K562 (cell line): Measurements from ENCODE around the gene RPP21. TPM values are rescaled to one million over a fixed set of nuclear protein-coding genes. Genes with fewer than 3 reads are reported as not detected.
A peak's percentile ranks its signal among the peaks of the same experiment; 100 is the strongest.
"Not testable (repeated sequence)": the region's sequence is repeated elsewhere in the genome, so short reads cannot be mapped to it uniquely, and the experiment has no call there.

Source experiments
- ATAC-seq: fragments of 200-7000 bp; cut with Tn5 transposase; 3 replicates; pipeline ENCODE4 v1.9.1; 2020; ENCODE audit warnings: moderate library complexity
- BruUV-seq: library from RNA; stranded (reverse); fragments of 400-500 nt; replicated peaks from 2 replicates; lab custom pipeline; 2021; lab: Mats Ljungman, UMichigan
- CTCF ChIA-PET: fragments of 300-600 bp; formaldehyde crosslinking; extraction: SDS; loops from one replicate; lab custom pipeline; 2021; ENCODE audit warnings: low intra/inter-chr PET ratio; lab: Yijun Ruan, JAX
- POLR2A ChIA-PET: fragments of 300-600, 350-650 bp; sonication (Branson Sonifier 250); formaldehyde crosslinking; extraction: SDS; loops from one replicate; lab custom pipeline; 2021; ENCODE audit warnings: antibody characterized with exemption, inconsistent platforms; lab: Yijun Ruan, JAX
- DNase-seq, 4 experiments: peaks; one replicate each; pipeline versions ENCODE4 v3.0.0 to v3.0.0-alpha.2; 2011 to 2018; ENCODE audit warnings: low spot score in 3 of 4, mixed read lengths in 3 of 4; ENCODE audit errors: extremely low read depth in 1 of 4
- FAIRE-seq: peaks from 2 replicates; lab custom pipeline; 2011; peaks lifted over from hg19 to GRCh38; lab: Jason Lieb, UNC
- H2AFZ ChIP-seq: 2 replicates; pipeline ENCODE4 v1.6.0; 2011; ENCODE audit warnings: low read depth, low read length, control low read depth, inconsistent platforms
- H3K27ac ChIP-seq: fragments of 200-600 bp; 3 replicates; pipeline ENCODE4 v1.8.0; 2011; ENCODE audit warnings: low read depth, mild to moderate bottlenecking, control low read depth, inconsistent platforms, low read length, moderate library complexity, mixed read lengths; ENCODE audit errors: extremely low read depth
- H3K27me3 ChIP-seq, 2 experiments: fragments of 300-600 bp in 1 of 2; 2 replicates in 1 of 2; 3 replicates in 1 of 2; pipeline versions ENCODE4 v1.6.0 to v1.8.0; 2011; ENCODE audit warnings: inconsistent platforms in 2 of 2, low read length in 2 of 2, mild to moderate bottlenecking in 1 of 2, mixed read lengths in 1 of 2, moderate library complexity in 1 of 2; ENCODE audit not compliant: control insufficient read depth in 2 of 2, insufficient read depth in 2 of 2
- H3K36me3 ChIP-seq: fragments of 300-600 bp; 3 replicates; pipeline ENCODE4 v1.8.0; 2011; ENCODE audit warnings: mild to moderate bottlenecking, low read length, inconsistent platforms; ENCODE audit not compliant: control insufficient read depth, insufficient read depth
- H3K4me1 ChIP-seq, 2 experiments: fragments of 200-600 bp in 1 of 2; replicated peaks in 1 of 2; 2 replicates in 1 of 2; 3 replicates in 1 of 2; pipeline versions ENCODE4 v1.5.1 to v1.8.0; 2011; ENCODE audit warnings: inconsistent platforms in 2 of 2, low read length in 2 of 2, mild to moderate bottlenecking in 1 of 2, mixed read lengths in 1 of 2, moderate library complexity in 1 of 2; ENCODE audit not compliant: control insufficient read depth in 2 of 2, insufficient read depth in 2 of 2
- H3K4me2 ChIP-seq: 2 replicates; pipeline ENCODE4 v1.6.1; 2011; ENCODE audit warnings: low read length, control low read depth, inconsistent platforms, mixed read lengths; ENCODE audit not compliant: insufficient read depth
- H3K4me3 ChIP-seq: fragments of 200-600 bp; sonication (generic), shearing (Covaris generic); 2 replicates; pipeline ENCODE4 v1.5.1; 2016; ENCODE audit warnings: control low read depth, inconsistent platforms
- H3K79me2 ChIP-seq: fragments of 200-600 bp; 3 replicates; pipeline ENCODE4 v1.8.0; 2011; ENCODE audit warnings: low read length, inconsistent platforms; ENCODE audit not compliant: control insufficient read depth, insufficient read depth
- H3K9ac ChIP-seq, 2 experiments: 2 replicates each; pipeline versions ENCODE4 v1.6.0 to v1.6.1; 2011; ENCODE audit warnings: low read depth in 2 of 2, low read length in 2 of 2, control low read depth in 1 of 2, inconsistent platforms in 1 of 2, mild to moderate bottlenecking in 1 of 2, mixed read lengths in 1 of 2; ENCODE audit not compliant: insufficient read depth in 1 of 2
- H3K9me1 ChIP-seq: one replicate; pipeline ENCODE4 v1.6.0; 2011; ENCODE audit warnings: inconsistent platforms, mild to moderate bottlenecking, low read length, moderate library complexity; ENCODE audit not compliant: control insufficient read depth, insufficient read depth
- H3K9me3 ChIP-seq: replicated peaks from 2 replicates; pipeline ENCODE4 v1.5.1; 2011; ENCODE audit warnings: low read depth, low read length, inconsistent platforms; ENCODE audit not compliant: control insufficient read depth, insufficient read depth
- H4K20me1 ChIP-seq: replicated peaks from 2 replicates; pipeline ENCODE4 v1.6.1; 2011; ENCODE audit warnings: low read length, inconsistent platforms, mixed read lengths; ENCODE audit not compliant: control insufficient read depth, insufficient read depth
- CBX1 ChIP-seq: sonication (generic); IDR thresholded peaks from 2 replicates; pipeline ENCODE4 v1.6.1; 2016; ENCODE audit warnings: antibody characterized with exemption, low read depth, mild to moderate bottlenecking
- CTCF ChIP-seq, 3 experiments: IDR thresholded peaks in 2 of 3; conservative IDR thresholded peaks in 1 of 3; 2 replicates each; pipeline ENCODE4 v1.5.1; 2011 to 2012; ENCODE audit warnings: low read length in 3 of 3, mild to moderate bottlenecking in 3 of 3, control low read depth in 2 of 3, improper control_type of control experiment in 1 of 3, inconsistent platforms in 1 of 3, low read depth in 1 of 3, mixed read lengths in 1 of 3, moderate library complexity in 1 of 3; ENCODE audit not compliant: insufficient read depth in 2 of 3
- ZNF146 ChIP-seq: IDR thresholded peaks from one replicate; pipeline ENCODE4 v1.6.1; 2018; ENCODE audit warnings: missing compliant biosample characterization; ENCODE audit not compliant: unreplicated experiment
- WGBS: fragments of 100-300 bp; shearing (Covaris generic); methylation state at CpG from one replicate; pipeline ENCODE4 v1.1.6; 2016; ENCODE audit warnings: low coverage, mixed read lengths; ENCODE audit not compliant: insufficient coverage; ENCODE audit errors: missing lambda C conversion rate; 5-methylcytosine and 5-hydroxymethylcytosine counted together
- in situ Hi-C: fragments of 300-500 bp; cut with MboI; formaldehyde crosslinking; loops from 4 replicates; pipeline ENCODE4 v1.15.0; 2018; ENCODE audit warnings: inconsistent platforms, mixed read lengths
- intact Hi-C: fragments of 100-400 bp; cut with micrococcal nuclease; formaldehyde crosslinking; loops from 2 replicates; pipeline ENCODE4 v1.14.2; 2022
- polyA plus RNA-seq, 8 experiments: library from polyadenylated mRNA; depleted of rRNA in 4 of 8; stranded (reverse) in 5 of 8; unstranded in 3 of 8; fragments of >200 nt; fragmentation: Nextera tagmentation in 2 of 8; fragmentation: Illumina TruSeq in 1 of 8; extraction: Ambion mirVana in 2 of 8; extraction: Trizol in 1 of 8; gene quantifications; 2 replicates each; pipeline versions ENCODE4 v1.2.1 to v1.2.3, GENCODE V29; 2011 to 2014; ENCODE audit warnings: inconsistent platforms in 1 of 8, missing spikeins in 1 of 8
- total RNA-seq, 7 experiments: library from RNA; depleted of rRNA in 6 of 7; stranded (reverse); fragments of >200 nt in 6 of 7; fragmentation: Illumina TruSeq in 2 of 7; extraction: Trizol in 2 of 7; gene quantifications; 2 replicates each; pipeline versions ENCODE4 v1.2.1 to v1.2.3, GENCODE V29; 2011 to 2021; ENCODE audit warnings: low replicate concordance in 1 of 7

The RPP21 gene
- total and polyA plus RNA-seq, 9 of the 15 experiments (the other 6 are each of a cell fraction or from before 2014, with no cell fraction given) = 62.1 to 362 (median 166) TPM

GRCh38 chr6:30364591-30364990 is 19.6 kb downstream of the RPP21 start:
- Histone ChIP-seq H3K4me3 (no peak overlapping the region), H3K27me3 (peaks cover 17 to 26% of the 10 kb centered on the region in 2 experiments), H3K36me3 (no peaks in the 10 kb centered on the region), H3K27ac (no peak overlapping the region), H3K4me2 (no peak overlapping the region), H4K20me1 (no peaks in the 10 kb centered on the region), H2AFZ (no peak overlapping the region), H3K9me3 (no peaks in the 10 kb centered on the region), H3K9me1 (no peaks in the 10 kb centered on the region), H3K4me1 (no peaks in the 10 kb centered on the region), H3K79me2 (no peaks in the 10 kb centered on the region), H3K9ac (no peak overlapping the region)
- no peak for ATAC-seq
- POLR2A ChIA-PET = interaction anchor here (0.8 kb wide), 1 partner anchor 19 kb away, joined by 3 read pairs; no protein-coding TSS in a partner anchor
- TF ChIP-seq CBX1 (no peak), CTCF (IDR thresholded peaks at IDR 0.05 in 2 of 3, conservative IDR thresholded peaks at IDR 0.05 in 1 of 3; ENCODE audit: insufficient read depth in 2 of 3, low read depth in 1 of 3, low read length in 3 of 3) (peak in 2 of 3 experiments; percentile 19 to 20; a peak in 2 of 6 replicates)
- in situ Hi-C loops = no loop called here
- no TSS peak for BruUV-seq
- WGBS = 0% methylated on average over 2 of the region's 2 CpGs
- intact Hi-C loops = no loop called here
- FAIRE-seq = no peak
- DNase-seq = no peak
- CTCF ChIA-PET = interaction anchor here (0.5 to 0.6 kb wide), 2 partner anchors 32 to 35 kb away, joined by 3 read pairs; no protein-coding TSS in a partner anchor

- H4K20me1 ChIP-seq, CTCF ChIA-PET, H3K36me3 ChIP-seq, in situ Hi-C loops, H3K27ac ChIP-seq, H3K79me2 ChIP-seq, H3K9ac ChIP-seq, DNase-seq, H3K9me3 ChIP-seq, H3K4me2 ChIP-seq, H2AFZ ChIP-seq, H3K9me1 ChIP-seq, H3K4me1 ChIP-seq, intact Hi-C loops, H3K4me3 ChIP-seq, BruUV-seq, FAIRE-seq, ATAC-seq: not testable (repeated sequence)
- peaks cover 9 to 12% of the 10 kb centered on the region in 2 experiments for H3K27me3 ChIP-seq
- WGBS = 0% methylated on average over 1 of the region's 1 CpG
- peak; percentile 71 for TF ChIP-seq ZNF146 (CRISPR knock-in tag)
- POLR2A ChIA-PET = interaction anchor here (0.9 kb wide), 1 partner anchor 42 kb away, joined by 3 read pairs; the partner anchor contains the start of gene TRIM39
Observed at GRCh38 chr6:30369280-30369679, 24.3 kb downstream of the RPP21 start.
